Measurements from ENCODE around the gene ELAVL2.

- no peak for TF ChIP-seq CTCF (IDR thresholded peaks at IDR 0.05)
- no peak for TF ChIP-seq POLR2A (IDR thresholded peaks at IDR 0.05)
- no peak for TF ChIP-seq POLR2AphosphoS5 (IDR thresholded peaks at IDR 0.05)
These were observed 3.5 kb downstream of the ELAVL2 start for GRCh38 chr9:23822261-23823169.
